ENCODE results near the gene CCNY.

CCNY gene

DNA sequence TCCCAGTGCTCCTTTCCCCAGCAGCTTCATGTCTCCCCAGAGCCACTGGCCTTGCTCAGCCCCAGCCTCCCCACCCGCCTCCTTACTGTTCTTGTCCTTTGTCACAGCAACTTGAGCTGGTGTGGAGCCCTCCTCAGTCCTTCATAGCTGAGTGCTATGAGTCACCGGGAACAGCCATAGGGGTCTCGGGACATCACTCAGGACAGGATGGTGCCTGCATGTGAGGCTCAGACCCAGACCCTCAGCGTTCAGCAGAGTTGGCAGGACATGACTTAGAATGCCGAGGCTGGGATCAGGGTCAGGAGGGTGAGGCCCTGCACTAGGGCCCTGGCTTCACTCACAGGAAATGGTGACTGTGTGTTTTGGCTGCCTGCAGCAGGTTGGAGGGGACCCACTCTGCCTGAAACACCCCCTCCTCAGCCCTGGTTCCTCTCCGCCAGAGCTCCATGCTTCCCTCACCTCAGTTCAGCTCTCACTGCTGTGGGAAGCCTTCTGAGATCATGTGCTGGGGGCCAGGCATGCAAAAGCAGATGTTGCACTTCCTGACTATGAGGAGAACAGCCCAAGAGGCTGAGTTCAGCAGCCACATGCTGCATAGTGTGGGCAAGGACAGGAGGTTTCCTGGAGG, 228.1 kb downstream of the CCNY start:
- TF ChIP-seq, protein P1, sequence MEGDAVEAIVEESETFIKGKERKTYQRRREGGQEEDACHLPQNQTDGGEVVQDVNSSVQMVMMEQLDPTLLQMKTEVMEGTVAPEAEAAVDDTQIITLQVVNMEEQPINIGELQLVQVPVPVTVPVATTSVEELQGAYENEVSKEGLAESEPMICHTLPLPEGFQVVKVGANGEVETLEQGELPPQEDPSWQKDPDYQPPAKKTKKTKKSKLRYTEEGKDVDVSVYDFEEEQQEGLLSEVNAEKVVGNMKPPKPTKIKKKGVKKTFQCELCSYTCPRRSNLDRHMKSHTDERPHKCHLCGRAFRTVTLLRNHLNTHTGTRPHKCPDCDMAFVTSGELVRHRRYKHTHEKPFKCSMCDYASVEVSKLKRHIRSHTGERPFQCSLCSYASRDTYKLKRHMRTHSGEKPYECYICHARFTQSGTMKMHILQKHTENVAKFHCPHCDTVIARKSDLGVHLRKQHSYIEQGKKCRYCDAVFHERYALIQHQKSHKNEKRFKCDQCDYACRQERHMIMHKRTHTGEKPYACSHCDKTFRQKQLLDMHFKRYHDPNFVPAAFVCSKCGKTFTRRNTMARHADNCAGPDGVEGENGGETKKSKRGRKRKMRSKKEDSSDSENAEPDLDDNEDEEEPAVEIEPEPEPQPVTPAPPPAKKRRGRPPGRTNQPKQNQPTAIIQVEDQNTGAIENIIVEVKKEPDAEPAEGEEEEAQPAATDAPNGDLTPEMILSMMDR (IDR thresholded peaks at IDR 0.05; ENCODE audit: control insufficient read depth, extremely low read depth, insufficient read depth), result no peak
- DNase-seq (ENCODE audit: low read depth), result no peak
- H3K4me3 ChIP-seq (ENCODE audit: low read depth, low read length), result no peak overlapping the region

DNA sequence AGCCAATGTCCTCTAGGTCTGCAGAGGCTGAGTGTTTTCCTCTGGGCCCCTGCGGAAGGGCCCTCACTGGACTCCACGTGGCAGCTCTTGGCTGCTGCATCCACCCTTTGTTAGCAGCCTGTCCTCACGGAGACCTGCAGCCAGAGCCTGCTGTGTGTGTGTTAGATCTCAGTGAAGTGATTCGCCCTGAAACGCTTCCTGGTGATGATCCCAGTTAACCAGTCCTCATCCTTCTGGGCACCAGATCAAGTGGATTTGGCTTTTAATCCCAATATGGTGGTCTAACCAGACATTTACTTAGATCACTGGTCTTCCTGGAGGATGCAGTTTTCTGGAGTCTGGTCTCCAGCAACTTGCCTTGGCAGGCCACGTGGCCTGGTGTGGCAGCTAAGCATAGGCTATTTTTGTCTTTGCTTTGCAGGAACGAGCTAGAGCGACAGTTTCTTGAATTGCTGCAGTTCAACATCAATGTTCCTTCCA, 229.3 kb downstream of the CCNY start:
- TF ChIP-seq, protein P1 (IDR thresholded peaks at IDR 0.05; ENCODE audit: control insufficient read depth, extremely low read depth, insufficient read depth), result no peak
- no peak overlapping the region for H3K4me3 ChIP-seq (ENCODE audit: low read depth, low read length)
- DNase-seq (ENCODE audit: low read depth), result no peak

DNA sequence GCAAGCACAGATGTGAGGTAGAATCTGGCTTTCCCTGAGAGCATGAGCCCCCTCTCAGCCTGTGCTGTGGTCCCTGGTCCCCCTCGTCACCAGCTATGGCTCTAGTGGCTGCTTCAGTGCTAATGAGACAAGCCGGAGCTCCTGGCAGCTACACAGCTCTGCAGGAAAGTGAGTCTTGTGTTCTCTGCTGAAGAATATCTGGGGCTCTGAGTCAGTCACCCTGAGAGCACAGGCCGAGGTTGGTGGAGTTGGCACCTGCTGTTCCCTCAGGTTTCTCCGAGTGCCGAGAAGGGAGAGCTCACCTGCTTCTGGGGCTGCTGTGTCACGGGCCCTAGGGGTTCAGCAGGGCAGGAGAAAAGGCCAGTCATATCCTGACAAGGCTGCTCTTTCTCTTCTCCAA, 231.6 kb downstream of the CCNY start:
- DNase-seq (ENCODE audit: low read depth), result no peak
- TF ChIP-seq, protein P1 (IDR thresholded peaks at IDR 0.05; ENCODE audit: control insufficient read depth, extremely low read depth, insufficient read depth), result no peak

DNA sequence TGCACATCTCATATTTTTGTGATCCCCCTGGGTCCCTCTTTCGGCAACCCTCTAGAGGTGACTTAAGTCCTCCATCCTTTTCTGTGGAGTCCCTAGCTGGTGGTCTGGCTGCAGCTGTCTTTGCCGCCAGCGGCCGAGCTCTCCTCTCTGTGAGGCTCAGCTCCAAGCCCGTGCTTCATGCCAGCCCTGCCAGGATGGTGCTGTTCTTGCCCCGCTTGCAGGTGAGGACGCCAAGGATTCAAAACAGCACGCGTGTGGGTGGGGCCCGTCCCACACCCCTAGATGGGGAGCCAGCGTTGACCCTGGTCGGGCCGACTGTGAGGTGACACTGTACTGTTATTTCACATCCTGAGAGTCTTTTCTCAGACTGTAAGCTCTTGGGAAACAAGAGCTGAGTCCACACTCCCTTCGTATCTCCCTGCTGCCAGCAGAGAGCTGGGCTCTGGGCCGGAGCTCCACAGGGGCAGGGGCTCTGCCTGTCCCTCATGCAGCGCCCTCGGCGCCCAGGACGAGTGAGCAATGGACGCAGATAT, 232.2 kb downstream of the CCNY start:
- DNase-seq (ENCODE audit: low read depth), result no peak
- TF ChIP-seq, protein P1 (IDR thresholded peaks at IDR 0.05; ENCODE audit: control insufficient read depth, extremely low read depth, insufficient read depth), result no peak
- no peak overlapping the region for H3K4me3 ChIP-seq (ENCODE audit: low read depth, low read length)

More for the DNA sequence above, 231.6 kb downstream of the CCNY start:
- H3K4me3 ChIP-seq (ENCODE audit: low read depth, low read length), result no peak overlapping the region

DNA sequence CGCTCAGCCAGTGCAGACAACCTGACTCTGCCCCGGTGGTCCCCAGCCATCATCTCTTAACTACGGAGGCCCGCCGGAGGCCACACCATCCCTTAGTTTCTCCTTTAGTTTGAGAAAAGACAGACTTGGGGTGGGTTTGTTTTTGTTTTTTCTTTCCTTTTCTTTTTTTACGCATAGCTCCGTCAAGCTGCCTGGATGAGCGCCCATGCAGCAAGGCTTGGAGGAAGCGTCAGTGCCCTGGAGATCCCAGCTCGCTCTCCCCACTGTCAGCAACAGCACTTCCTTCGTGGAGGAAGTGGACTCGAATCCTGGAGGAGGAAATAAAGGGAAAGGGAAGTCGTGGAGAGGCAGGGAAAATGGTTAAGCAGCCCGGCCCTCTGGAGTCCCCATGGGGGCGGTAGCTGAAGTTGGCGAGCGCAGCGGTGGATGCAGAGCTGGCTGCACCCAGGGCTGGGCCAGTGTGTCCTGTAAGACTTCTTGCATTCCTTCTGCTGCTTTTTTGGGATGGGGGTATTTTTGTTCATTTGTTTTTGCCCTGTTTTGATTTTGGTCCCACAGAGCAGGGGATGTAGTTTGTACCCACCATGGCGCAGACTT, 232.9 kb downstream of the CCNY start:
- TF ChIP-seq, protein P1 (IDR thresholded peaks at IDR 0.05; ENCODE audit: control insufficient read depth, extremely low read depth, insufficient read depth), result no peak
- no peak for DNase-seq (ENCODE audit: low read depth)
- H3K4me3 ChIP-seq (ENCODE audit: low read depth, low read length), result no peak overlapping the region

DNA sequence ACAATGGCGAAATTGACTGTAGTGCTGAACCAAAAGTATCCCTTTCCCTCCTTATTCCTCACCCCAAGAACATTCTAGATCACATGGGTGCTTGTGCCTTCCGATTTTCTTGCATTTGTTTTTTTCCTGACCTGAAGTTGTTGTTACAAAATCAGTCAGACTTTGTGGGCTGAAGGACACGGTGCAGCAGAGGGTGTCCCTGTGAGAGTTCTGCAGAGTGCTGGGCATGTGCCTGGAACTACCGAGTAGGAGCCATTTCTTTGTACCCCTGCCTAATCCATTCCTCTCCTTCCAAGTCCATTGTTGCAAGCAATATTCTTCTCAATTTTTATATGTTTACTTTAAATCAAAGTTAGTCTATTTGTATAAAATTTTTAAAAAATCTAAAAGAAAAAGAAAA, 233.5 kb downstream of the CCNY start:
- H3K4me3 ChIP-seq (ENCODE audit: low read depth, low read length), result no peak overlapping the region
- TF ChIP-seq, protein P1 (IDR thresholded peaks at IDR 0.05; ENCODE audit: control insufficient read depth, extremely low read depth, insufficient read depth), result no peak
- no peak for DNase-seq (ENCODE audit: low read depth)

All from LNCaP clone FGC (cell line).